Measurements from ENCODE around the gene INPP5K.
A peak's percentile ranks its signal among the peaks of the same experiment; 100 is the strongest.

INPP5K gene

DNA sequence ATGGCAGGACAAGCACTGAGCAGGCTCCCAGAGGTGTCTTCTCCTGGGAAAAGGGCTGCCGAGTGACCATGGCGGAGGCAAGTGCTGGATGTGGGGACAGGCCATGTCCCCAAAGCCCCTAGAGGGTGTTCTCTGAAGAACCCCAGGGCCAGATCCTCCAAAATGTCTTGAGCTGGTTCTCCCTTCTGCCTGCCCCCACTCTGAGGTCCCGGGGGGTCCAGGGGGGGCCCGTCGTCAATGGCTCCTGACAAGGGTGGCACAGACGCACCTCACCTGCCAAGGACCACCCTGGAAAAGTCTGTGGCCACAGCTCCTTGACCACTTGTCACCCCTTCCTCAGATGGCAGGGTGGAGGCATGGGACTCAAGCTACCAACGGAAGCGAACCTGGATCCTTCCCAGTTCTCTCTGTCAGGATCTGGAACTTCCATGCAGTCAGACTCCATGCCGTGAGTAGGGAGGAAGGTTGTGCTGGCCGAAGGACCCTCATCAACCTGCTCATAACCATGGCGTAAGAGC is 21.6 kb downstream of the INPP5K start:
- peaks cover 15 to 26% of the 10 kb centered on the region in 2 donors for H3K36me3 ChIP-seq (ENCODE audit: control insufficient read depth in 1 of 2, insufficient read depth in 2 of 2, low read length in 2 of 2)
- no peak overlapping the region for H3K9ac ChIP-seq (ENCODE audit: low read depth in 1 of 2, low read length in 2 of 2)
- H3K4me3 ChIP-seq (ENCODE audit: low read depth in 1 of 2, low read length in 2 of 2), result no peak overlapping the region
- no peak overlapping the region for H3K27ac ChIP-seq (ENCODE audit: low read depth, low read length)
- no peaks in the 10 kb centered on the region for H3K27me3 ChIP-seq (ENCODE audit: control insufficient read depth in 1 of 2, insufficient read depth in 2 of 2, low read length in 2 of 2)
- no peaks in the 10 kb centered on the region for H3K9me3 ChIP-seq (ENCODE audit: control insufficient read depth in 1 of 2, low read length in 2 of 2)
- H3K4me1 ChIP-seq (ENCODE audit: control insufficient read depth in 1 of 2, insufficient read depth in 2 of 2, low read length in 2 of 2), result peaks cover 13 to 25% of the 10 kb centered on the region in 2 donors

DNA sequence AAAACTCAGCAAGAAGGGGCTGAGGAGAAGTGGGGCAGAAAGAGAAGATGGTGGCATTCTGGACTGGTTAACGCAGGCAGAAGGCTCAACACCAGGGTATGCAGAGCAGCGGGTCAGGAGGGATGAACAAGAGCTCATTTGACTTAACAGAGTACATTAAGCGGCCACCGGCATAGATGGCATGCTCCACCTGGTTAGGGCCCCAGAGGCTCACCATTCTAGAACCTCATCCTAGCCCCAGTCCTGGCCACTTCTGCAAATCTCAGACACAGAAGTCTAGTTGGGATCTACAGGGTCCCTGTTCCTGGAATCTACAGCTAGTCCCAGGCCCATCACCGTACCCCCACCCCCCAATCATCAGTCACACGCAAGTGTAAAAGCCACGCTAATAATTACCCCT is 22.2 kb downstream of the INPP5K start:
- Histone ChIP-seq H3K4me1 (ENCODE audit: control insufficient read depth in 1 of 2, insufficient read depth in 2 of 2, low read length in 2 of 2) (peaks cover 13 to 28% of the 10 kb centered on the region in 2 donors), H3K27me3 (ENCODE audit: control insufficient read depth in 1 of 2, insufficient read depth in 2 of 2, low read length in 2 of 2) (no peaks in the 10 kb centered on the region), H3K9ac (ENCODE audit: low read depth in 1 of 2, low read length in 2 of 2) (no peak overlapping the region), H3K9me3 (ENCODE audit: control insufficient read depth in 1 of 2, low read length in 2 of 2) (no peaks in the 10 kb centered on the region), H3K4me3 (ENCODE audit: low read depth in 1 of 2, low read length in 2 of 2) (no peak overlapping the region), H3K27ac (ENCODE audit: low read depth, low read length) (no peak overlapping the region), H3K36me3 (ENCODE audit: control insufficient read depth in 1 of 2, insufficient read depth in 2 of 2, low read length in 2 of 2) (peaks cover 15 to 26% of the 10 kb centered on the region in 2 donors)

DNA sequence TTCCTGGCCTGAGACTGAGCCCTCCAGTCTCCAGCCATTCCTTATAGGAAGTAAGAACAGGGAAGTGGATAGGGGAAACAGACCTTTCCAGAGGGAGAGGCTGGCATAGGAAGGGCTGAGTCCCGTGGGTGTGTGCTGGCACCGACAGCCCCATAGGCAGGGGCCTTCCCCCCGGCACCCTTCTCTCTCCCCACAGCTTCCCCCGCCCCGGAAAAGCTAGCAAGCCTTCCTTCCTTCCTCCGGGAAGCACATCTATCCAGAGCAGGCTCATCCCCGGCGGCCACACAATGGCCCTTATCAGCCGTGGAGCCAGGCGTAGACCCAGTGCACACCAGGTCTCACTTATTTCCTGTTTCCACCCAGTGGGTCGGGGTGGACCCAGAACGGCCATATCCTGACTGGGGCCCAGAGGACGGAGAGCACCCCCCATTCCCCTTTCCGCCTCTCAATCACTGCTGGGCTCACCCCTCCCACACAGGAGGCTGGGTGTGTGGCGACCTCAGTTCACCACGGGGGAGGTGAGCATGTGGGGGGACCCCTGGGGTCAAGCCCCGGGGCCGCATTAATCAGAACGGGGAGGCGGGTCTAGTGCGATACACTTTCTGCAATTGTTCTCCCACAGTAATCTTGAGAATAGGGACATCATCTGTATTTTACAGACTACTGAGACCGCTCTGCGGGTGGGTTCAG is 23.0 kb downstream of the INPP5K start:
- H3K27ac ChIP-seq (ENCODE audit: low read depth, low read length), result no peak overlapping the region
- peaks cover 15 to 26% of the 10 kb centered on the region in 2 donors for H3K36me3 ChIP-seq (ENCODE audit: control insufficient read depth in 1 of 2, insufficient read depth in 2 of 2, low read length in 2 of 2)
- peak overlapping the region in 1 of 2 donors; percentile 7 for H3K9ac ChIP-seq (ENCODE audit: low read depth in 1 of 2, low read length in 2 of 2)
- peak overlapping the region in 1 of 2 donors; percentile 28 for H3K4me3 ChIP-seq (ENCODE audit: low read depth in 1 of 2, low read length in 2 of 2)
- peaks cover 16 to 36% of the 10 kb centered on the region in 2 donors for H3K4me1 ChIP-seq (ENCODE audit: control insufficient read depth in 1 of 2, insufficient read depth in 2 of 2, low read length in 2 of 2)
- no peaks in the 10 kb centered on the region for H3K9me3 ChIP-seq (ENCODE audit: control insufficient read depth in 1 of 2, low read length in 2 of 2)
- H3K27me3 ChIP-seq (ENCODE audit: control insufficient read depth in 1 of 2, insufficient read depth in 2 of 2, low read length in 2 of 2), result no peaks in the 10 kb centered on the region

DNA sequence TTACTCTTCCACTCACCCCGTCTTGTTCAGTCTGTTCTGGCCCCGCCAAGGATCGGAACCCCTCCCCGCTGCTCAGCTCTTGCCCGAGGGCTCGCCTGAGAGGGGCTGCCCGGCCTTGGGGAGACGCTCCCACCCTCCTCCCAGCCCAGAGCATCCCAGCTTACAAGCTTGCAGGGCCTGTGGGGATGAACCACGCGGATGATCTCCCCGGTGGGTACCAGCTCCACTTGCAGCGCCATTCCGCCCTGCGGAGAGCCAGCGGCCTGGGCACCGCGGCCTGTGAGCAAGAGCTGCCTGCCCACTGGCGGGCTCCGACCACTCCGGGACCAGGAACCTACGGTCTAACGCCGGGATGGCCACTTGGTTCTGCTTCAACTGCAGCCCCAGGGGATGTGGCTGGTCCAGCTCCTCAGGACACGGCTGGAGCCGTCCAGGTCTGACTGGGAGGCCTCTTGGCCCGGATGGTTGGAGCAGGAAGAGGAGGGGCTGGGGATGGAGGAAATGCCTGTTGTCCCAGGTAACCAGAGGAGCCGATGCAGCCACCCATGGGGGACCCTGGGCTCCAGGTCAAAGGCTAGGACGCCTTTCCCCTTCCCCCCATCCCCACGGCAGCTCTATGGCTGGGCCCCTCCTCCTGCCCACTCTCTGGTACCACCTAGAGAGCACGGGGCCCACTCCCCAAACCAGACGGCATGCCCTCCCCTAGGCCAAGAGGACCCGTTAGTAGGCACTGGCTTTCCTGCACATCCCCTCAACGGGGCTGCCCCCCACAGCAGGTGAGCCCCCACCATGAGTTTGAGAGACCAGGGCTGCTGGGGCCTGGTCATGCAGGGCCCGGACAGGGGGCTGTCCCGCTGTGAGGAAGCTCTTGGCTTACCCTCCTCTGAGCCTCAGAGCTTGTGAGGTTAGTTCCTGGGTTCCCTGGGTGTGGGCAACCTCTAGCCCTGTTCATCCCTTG is 23.9 kb downstream of the INPP5K start, which contains the start of gene MYO1C:
MYO1C (minus strand) TSS at position 438 of the 958 bp plus-strand sequence; CDS start at position 239, 199 bp downstream.
- Histone ChIP-seq H3K27me3 (ENCODE audit: control insufficient read depth in 1 of 2, insufficient read depth in 2 of 2, low read length in 2 of 2) (no peaks in the 10 kb centered on the region), H3K9me3 (ENCODE audit: control insufficient read depth in 1 of 2, low read length in 2 of 2) (no peaks in the 10 kb centered on the region), H3K4me3 (ENCODE audit: low read depth in 1 of 2, low read length in 2 of 2) (peak within 1 kb of the TSS; percentile 50 to 64), H3K36me3 (ENCODE audit: control insufficient read depth in 1 of 2, insufficient read depth in 2 of 2, low read length in 2 of 2) (peaks cover 15 to 23% of the 10 kb centered on the region in 2 donors), H3K27ac (ENCODE audit: low read depth, low read length) (peak within 1 kb of the TSS; percentile 65), H3K9ac (ENCODE audit: low read depth in 1 of 2, low read length in 2 of 2) (peak within 1 kb of the TSS; percentile 66 to 71), H3K4me1 (ENCODE audit: control insufficient read depth in 1 of 2, insufficient read depth in 2 of 2, low read length in 2 of 2) (peaks cover 17 to 38% of the 10 kb centered on the region in 2 donors)

DNA sequence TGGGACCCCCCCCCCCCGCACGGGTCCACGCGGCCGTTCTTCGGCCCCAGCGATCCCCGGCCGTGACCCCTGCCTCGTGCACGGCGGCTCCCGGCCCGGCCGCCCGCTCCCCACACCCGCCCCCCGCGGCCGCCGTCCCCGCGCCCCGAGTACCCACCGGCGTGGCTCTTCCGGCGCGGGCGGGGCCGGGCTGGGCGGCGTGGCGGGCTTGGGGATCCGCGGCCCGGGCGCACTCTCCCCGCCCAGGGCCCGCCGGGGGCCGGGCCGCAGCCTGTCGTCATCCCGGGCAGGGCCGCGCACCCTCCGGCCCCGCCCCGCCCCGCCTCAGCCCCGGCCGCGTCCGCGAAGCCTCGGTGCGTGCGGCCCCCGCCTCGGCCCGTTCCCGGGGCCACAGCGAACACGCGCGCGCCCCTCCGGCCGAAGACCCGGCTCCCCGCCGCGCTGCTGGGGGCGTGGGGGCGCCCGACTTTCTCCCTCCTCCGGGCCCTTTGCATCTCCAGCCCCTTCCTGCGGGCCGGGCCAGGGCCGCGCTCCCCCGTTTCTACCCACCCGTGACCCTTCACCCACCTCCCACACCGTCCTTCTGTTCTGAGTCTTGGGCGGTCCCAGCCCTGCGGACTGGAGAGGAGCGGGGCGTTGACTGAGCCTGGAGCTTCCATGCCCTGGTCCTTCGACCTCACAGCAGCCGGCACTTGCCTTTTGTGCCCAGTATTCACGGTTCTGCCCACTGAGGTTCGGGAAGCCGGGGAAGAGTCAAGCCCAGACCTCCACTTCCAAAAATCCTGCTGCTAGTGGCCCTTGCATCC is 24.8 kb downstream of the INPP5K start:
- no peaks in the 10 kb centered on the region for H3K9me3 ChIP-seq (ENCODE audit: control insufficient read depth in 1 of 2, low read length in 2 of 2)
- peak overlapping the region; percentile 68 for H3K27ac ChIP-seq (ENCODE audit: low read depth, low read length)
- H3K4me3 ChIP-seq (ENCODE audit: low read depth in 1 of 2, low read length in 2 of 2), result peak overlapping the region; percentile 68 to 85
- H3K9ac ChIP-seq (ENCODE audit: low read depth in 1 of 2, low read length in 2 of 2), result peak overlapping the region; percentile 66 to 71
- H3K36me3 ChIP-seq (ENCODE audit: control insufficient read depth in 1 of 2, insufficient read depth in 2 of 2, low read length in 2 of 2), result peaks cover 14% of the 10 kb centered on the region in 2 donors
- H3K4me1 ChIP-seq (ENCODE audit: control insufficient read depth in 1 of 2, insufficient read depth in 2 of 2, low read length in 2 of 2), result peaks cover 21 to 44% of the 10 kb centered on the region in 2 donors
- H3K27me3 ChIP-seq (ENCODE audit: control insufficient read depth in 1 of 2, insufficient read depth in 2 of 2, low read length in 2 of 2), result no peaks in the 10 kb centered on the region

DNA sequence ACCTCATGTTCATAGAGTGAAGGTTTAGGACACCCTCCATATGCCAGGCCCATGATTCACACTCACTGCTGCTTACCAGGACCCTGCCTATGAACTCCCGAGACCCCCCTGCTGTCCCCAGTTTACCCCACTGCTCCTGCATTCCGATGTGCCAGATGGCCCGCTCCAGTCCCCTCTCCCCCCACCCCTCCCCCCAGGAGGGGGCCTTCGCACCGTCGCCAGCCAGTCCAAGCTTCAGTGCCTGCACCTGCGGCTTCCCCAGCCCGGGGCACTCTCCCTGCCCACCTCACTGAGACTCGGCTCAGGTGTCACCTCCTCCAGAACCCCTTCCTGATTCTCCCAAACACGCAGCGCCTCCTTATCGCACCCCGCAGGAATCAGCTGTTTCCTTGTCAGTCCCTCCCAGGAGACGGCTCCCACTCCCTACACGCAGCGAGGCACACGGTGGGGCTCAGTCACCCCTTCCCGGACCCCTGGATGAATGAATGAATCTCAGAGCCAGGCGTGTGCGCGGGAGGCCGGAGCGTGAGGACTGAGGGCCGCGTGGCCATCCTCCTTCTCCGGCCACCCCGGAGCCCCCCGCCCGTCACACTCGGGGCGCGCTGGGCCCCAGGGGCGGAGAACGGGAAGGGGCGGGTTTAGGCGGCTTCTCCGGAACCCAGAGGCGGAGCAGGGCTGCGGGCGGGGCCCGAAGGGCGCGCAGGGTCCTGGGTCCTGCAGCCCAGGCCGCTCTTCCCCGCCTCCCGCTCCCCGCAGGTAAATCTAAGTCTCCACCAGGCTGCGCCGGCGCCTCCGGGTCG is 25.6 kb downstream of the INPP5K start:
- Histone ChIP-seq H3K9ac (ENCODE audit: low read depth in 1 of 2, low read length in 2 of 2) (peak overlapping the region; percentile 62 to 91), H3K4me3 (ENCODE audit: low read depth in 1 of 2, low read length in 2 of 2) (peak overlapping the region; percentile 68 to 85), H3K27ac (ENCODE audit: low read depth, low read length) (peak overlapping the region; percentile 68), H3K36me3 (ENCODE audit: control insufficient read depth in 1 of 2, insufficient read depth in 2 of 2, low read length in 2 of 2) (peaks cover 6 to 8% of the 10 kb centered on the region in 2 donors), H3K27me3 (ENCODE audit: control insufficient read depth in 1 of 2, insufficient read depth in 2 of 2, low read length in 2 of 2) (no peaks in the 10 kb centered on the region), H3K9me3 (ENCODE audit: control insufficient read depth in 1 of 2, low read length in 2 of 2) (no peaks in the 10 kb centered on the region), H3K4me1 (ENCODE audit: control insufficient read depth in 1 of 2, insufficient read depth in 2 of 2, low read length in 2 of 2) (peaks cover 21 to 44% of the 10 kb centered on the region in 2 donors)

DNA sequence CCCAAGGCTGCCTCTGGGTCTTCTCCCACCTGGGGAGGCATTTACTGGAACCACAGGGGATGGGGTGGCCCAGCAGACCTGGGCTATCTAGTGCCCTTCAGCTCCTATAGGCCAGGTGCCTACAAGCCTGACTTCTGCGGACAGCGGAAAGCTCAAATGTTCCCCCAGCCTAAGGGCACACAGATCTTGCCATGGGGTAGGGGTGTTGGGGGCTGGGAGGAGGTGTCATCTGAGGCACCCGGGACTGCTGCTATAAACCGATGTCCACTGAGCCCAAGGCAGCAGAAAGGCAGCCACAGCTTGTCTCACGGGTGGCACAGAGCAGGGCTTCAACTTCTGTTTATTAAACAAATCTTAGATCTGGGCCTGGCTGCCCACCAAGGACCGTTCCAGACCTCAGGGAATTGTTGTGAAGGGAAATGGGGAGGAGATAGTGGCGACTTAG is 27.6 kb downstream of the INPP5K start:
- Histone ChIP-seq H3K36me3 (ENCODE audit: control insufficient read depth in 1 of 2, insufficient read depth in 2 of 2, low read length in 2 of 2) (no peaks in the 10 kb centered on the region), H3K4me1 (ENCODE audit: control insufficient read depth in 1 of 2, insufficient read depth in 2 of 2, low read length in 2 of 2) (peaks cover 28 to 56% of the 10 kb centered on the region in 2 donors), H3K4me3 (ENCODE audit: low read depth in 1 of 2, low read length in 2 of 2) (peak overlapping the region; percentile 68 to 75)

DNA sequence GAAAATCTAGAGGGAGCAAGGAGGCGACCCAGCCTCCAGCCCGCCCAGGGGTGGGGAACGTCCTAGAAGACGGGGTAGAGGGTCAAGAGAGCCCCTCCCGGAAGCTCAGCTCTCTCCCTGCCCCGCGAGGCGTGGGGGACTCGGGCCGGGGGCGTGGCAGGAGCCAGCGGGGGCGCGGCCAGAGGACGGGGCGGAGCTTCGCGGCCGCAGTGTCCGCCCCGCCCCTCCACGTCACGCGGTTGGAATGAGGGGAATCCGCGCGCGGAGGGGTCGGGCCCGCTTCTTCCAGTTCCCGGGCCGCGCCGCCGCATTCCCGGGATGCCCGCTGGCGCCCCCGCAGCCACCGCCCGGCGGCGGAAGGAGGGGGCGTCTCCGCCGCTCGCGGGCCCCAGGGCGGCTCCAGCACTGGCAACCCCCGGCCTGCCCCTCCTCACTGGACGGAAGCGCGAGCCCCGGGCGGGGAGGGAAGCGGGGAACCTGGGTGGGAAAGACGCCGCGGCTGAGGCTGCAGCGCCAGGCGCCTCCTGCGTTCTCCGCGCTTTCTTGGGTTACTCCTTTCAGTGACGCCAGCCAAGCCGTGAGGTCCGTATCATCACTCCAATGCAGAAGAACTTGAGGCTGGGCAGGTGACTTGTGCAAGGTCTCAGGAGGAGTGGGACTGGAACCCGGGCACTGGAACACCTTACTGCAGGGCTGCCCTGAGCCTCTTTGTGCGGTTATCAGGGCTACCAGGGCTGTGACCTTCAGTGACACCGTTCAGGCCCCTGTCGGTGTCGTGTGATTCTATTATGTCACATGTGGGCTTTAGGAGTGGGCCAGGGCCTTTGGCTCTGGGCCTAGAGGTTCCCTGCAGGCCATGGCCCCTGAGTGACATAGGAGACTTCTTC is 28.2 kb downstream of the INPP5K start:
- Histone ChIP-seq H3K27me3 (ENCODE audit: control insufficient read depth in 1 of 2, insufficient read depth in 2 of 2, low read length in 2 of 2) (no peaks in the 10 kb centered on the region), H3K36me3 (ENCODE audit: control insufficient read depth in 1 of 2, insufficient read depth in 2 of 2, low read length in 2 of 2) (peaks cover 4% of the 10 kb centered on the region in 2 donors), H3K4me1 (ENCODE audit: control insufficient read depth in 1 of 2, insufficient read depth in 2 of 2, low read length in 2 of 2) (peaks cover 28 to 55% of the 10 kb centered on the region in 2 donors), H3K9me3 (ENCODE audit: control insufficient read depth in 1 of 2, low read length in 2 of 2) (no peaks in the 10 kb centered on the region), H3K27ac (ENCODE audit: low read depth, low read length) (peak overlapping the region; percentile 82), H3K4me3 (ENCODE audit: low read depth in 1 of 2, low read length in 2 of 2) (peak overlapping the region; percentile 68 to 75), H3K9ac (ENCODE audit: low read depth in 1 of 2, low read length in 2 of 2) (peak overlapping the region; percentile 63 to 72)

More for the DNA sequence above, 27.6 kb downstream of the INPP5K start:
- Histone ChIP-seq H3K9me3 (ENCODE audit: control insufficient read depth in 1 of 2, low read length in 2 of 2) (no peaks in the 10 kb centered on the region), H3K9ac (ENCODE audit: low read depth in 1 of 2, low read length in 2 of 2) (peak overlapping the region; percentile 53 to 72), H3K27ac (ENCODE audit: low read depth, low read length) (peak overlapping the region; percentile 82), H3K27me3 (ENCODE audit: control insufficient read depth in 1 of 2, insufficient read depth in 2 of 2, low read length in 2 of 2) (no peaks in the 10 kb centered on the region)

All from duodenal mucosa (tissue), 2 donors.